NCI-H748 treated with DMSO at 0.1 percent for 48 hours (cell line): ENCODE measurements around the gene TTC33.

ENCODE experiments used
- DNase-seq: peaks from one replicate; lab custom pipeline; 2025; lab: John Stamatoyannopoulos, UW

The TTC33 gene

GRCh38 chr5:40521108-40521785, 234.5 kb downstream of the TTC33 start:
- DNase-seq = peak; percentile 91

GRCh38 chr5:40518485-40518917, 237.3 kb downstream of the TTC33 start:
- DNase-seq = no peak

- DNase-seq = no peak
Observed at GRCh38 chr5:40515476-40515875, 240.3 kb downstream of the TTC33 start.

GRCh38 chr5:40514976-40515375, 240.8 kb downstream of the TTC33 start:
- no peak for DNase-seq

- DNase-seq = no peak
Observed at GRCh38 chr5:40511801-40512200, 244.0 kb downstream of the TTC33 start.

- no peak for DNase-seq
Observed at GRCh38 chr5:40507095-40507494, 248.7 kb downstream of the TTC33 start.

GRCh38 chr5:40505031-40505430, 250.7 kb downstream of the TTC33 start:
- DNase-seq = no peak

GRCh38 chr5:40503439-40503838, 252.3 kb downstream of the TTC33 start:
- no peak for DNase-seq

GRCh38 chr5:40502736-40503135, 253.0 kb downstream of the TTC33 start:
- DNase-seq = no peak

GRCh38 chr5:40501711-40502444, 253.9 kb downstream of the TTC33 start:
- no peak for DNase-seq

GRCh38 chr5:40499518-40500273, 256.1 kb downstream of the TTC33 start:
- DNase-seq = no peak

- no peak for DNase-seq
Observed at GRCh38 chr5:40499007-40499406, 256.8 kb downstream of the TTC33 start.

- no peak for DNase-seq
Observed at GRCh38 chr5:40497573-40497972, 258.2 kb downstream of the TTC33 start.

GRCh38 chr5:40495237-40495635, 260.5 kb downstream of the TTC33 start:
- DNase-seq = no peak

GRCh38 chr5:40494631-40495236, 261.0 kb downstream of the TTC33 start:
- no peak for DNase-seq

- DNase-seq = no peak
Observed at GRCh38 chr5:40492056-40492455, 263.7 kb downstream of the TTC33 start.

GRCh38 chr5:40491644-40492043, 264.1 kb downstream of the TTC33 start:
- DNase-seq = no peak

GRCh38 chr5:40490464-40491111, 265.2 kb downstream of the TTC33 start:
- DNase-seq = no peak

- no peak for DNase-seq
Observed at GRCh38 chr5:40489421-40489820, 266.3 kb downstream of the TTC33 start.

- DNase-seq = no peak
Observed at GRCh38 chr5:40486437-40487275, 269.1 kb downstream of the TTC33 start.
